GM12891 (cell line): ENCODE measurements around the gene NMT1.
A peak's percentile ranks its signal among the peaks of the same experiment; 100 is the strongest.

Experiments
- DNase-seq: peaks from one replicate; pipeline ENCODE4 v3.0.0; 2011; ENCODE audit warnings: low spot score; ENCODE audit not compliant: insufficient read length
- FAIRE-seq: peaks from 2 replicates; lab custom pipeline; 2011; peaks lifted over from hg19 to GRCh38; lab: Jason Lieb, UNC
- PAX5 ChIP-seq: IDR thresholded peaks from 2 replicates; pipeline ENCODE4 v1.6.1; 2011; ENCODE audit warnings: low read length, moderate library complexity, mild to moderate bottlenecking; ENCODE audit not compliant: insufficient read depth, severe bottlenecking
- POLR2A ChIP-seq: IDR thresholded peaks from 2 replicates; pipeline ENCODE4 v1.6.1; 2011; ENCODE audit warnings: low read depth, low read length, control low read depth
- POLR2AphosphoS5 ChIP-seq: IDR thresholded peaks from 2 replicates; pipeline ENCODE4 v1.6.1; 2011; ENCODE audit warnings: low read depth, low read length, control low read depth
- POU2F2 ChIP-seq: IDR thresholded peaks from 2 replicates; pipeline ENCODE4 v1.6.1; 2011; ENCODE audit warnings: low read depth, mild to moderate bottlenecking, control low read depth, low read length, moderate library complexity
- SPI1 ChIP-seq: IDR thresholded peaks from 2 replicates; pipeline ENCODE4 v1.6.1; 2011; ENCODE audit warnings: low read depth, low read length, control low read depth
- TAF1 ChIP-seq: IDR thresholded peaks from 2 replicates; pipeline ENCODE4 v1.6.1; 2011; ENCODE audit warnings: low read depth, low read length, control low read depth

Gene NMT1

DNA sequence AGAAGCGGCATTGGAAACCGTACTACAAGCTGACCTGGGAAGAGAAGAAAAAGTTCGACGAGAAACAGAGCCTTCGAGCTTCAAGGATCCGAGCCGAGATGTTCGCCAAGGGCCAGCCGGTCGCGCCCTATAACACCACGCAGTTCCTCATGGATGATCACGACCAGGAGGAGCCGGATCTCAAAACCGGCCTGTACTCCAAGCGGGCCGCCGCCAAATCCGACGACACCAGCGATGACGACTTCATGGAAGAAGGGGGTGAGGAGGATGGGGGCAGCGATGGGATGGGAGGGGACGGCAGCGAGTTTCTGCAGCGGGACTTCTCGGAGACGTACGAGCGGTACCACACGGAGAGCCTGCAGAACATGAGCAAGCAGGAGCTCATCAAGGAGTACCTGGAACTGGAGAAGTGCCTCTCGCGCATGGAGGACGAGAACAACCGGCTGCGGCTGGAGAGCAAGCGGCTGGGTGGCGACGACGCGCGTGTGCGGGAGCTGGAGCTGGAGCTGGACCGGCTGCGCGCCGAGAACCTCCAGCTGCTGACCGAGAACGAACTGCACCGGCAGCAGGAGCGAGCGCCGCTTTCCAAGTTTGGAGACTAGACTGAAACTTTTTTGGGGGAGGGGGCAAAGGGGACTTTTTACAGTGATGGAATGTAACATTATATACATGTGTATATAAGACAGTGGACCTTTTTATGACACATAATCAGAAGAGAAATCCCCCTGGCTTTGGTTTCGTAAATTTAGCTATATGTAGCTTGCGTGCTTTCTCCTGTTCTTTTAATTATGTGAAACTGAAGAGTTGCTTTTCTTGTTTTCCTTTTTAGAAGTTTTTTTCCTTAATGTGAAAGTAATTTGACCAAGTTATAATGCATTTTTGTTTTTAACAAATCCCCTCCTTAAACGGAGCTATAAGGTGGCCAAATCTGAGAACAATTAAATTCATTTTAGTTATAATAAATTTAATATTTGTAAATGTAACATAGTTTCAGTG, 88.8 kb downstream of the NMT1 start:
- DNase-seq = no peak
- peak; percentile 41 for FAIRE-seq
- TF ChIP-seq POLR2A = peak; percentile 64; the same call in 1 of the 2 replicates
- TF ChIP-seq SPI1 = peak; percentile 12; the same call in 1 of the 2 replicates
- TF ChIP-seq POLR2AphosphoS5 = peak; percentile 76
- peak; percentile 79; the same call in 1 of the 2 replicates for TF ChIP-seq TAF1
- TF ChIP-seq POU2F2 = no peak
- no peak for TF ChIP-seq PAX5

- FAIRE-seq = no peak
- peak; percentile 63 for TF ChIP-seq SPI1
- TF ChIP-seq TAF1 = no peak
- peak; percentile 35; the same call in 1 of the 2 replicates for TF ChIP-seq POLR2A
- DNase-seq = no peak
These were observed 90.0 kb downstream of the NMT1 start for GRCh38 chr17:45150911-45151809.

GRCh38 chr17:45155029-45155428, 93.9 kb downstream of the NMT1 start:
- FAIRE-seq = no peak

GRCh38 chr17:45155483-45155882, 94.4 kb downstream of the NMT1 start:
- DNase-seq = no peak
- FAIRE-seq = no peak
- TF ChIP-seq POLR2A = no peak
- TF ChIP-seq POU2F2 = no peak
- no peak for TF ChIP-seq SPI1
- TF ChIP-seq PAX5 = no peak
- TF ChIP-seq POLR2AphosphoS5 = no peak
- no peak for TF ChIP-seq TAF1

More at GRCh38 chr17:45155029-45155428, 93.9 kb downstream of the NMT1 start:
- no peak for DNase-seq
- TF ChIP-seq POU2F2 = no peak
- no peak for TF ChIP-seq PAX5
- TF ChIP-seq TAF1 = no peak
- no peak for TF ChIP-seq SPI1
- TF ChIP-seq POLR2AphosphoS5 = no peak
- TF ChIP-seq POLR2A = no peak

DNA sequence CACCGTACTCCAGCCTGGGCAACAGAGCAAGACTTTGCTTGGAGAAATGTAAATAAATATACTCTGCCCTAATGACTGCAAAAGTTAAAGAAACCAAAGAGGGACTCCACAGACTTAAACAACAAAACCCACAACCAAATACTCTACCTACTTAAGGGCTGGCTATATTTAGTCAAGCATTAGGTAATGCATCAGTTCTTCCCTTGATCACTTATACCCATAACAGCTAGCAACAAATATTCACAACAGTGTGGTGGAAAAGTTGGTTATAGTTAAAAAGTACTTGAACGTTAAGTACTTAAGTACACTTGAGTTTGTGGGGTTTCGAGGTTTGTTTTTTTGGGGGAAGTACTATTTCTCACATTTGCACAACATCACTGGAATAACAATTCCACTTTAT, 95.1 kb downstream of the NMT1 start:
- no peak for DNase-seq
- FAIRE-seq = no peak
- TF ChIP-seq POLR2AphosphoS5 (no peak), POU2F2 (no peak), SPI1 (no peak), TAF1 (no peak), PAX5 (no peak), POLR2A (no peak)
